ENCODE data around the gene ADARB2.

GRCh38 chr10:1544929-1545328 lies 192.4 kb downstream of the ADARB2 start:
- no peak for TF ChIP-seq CTCF (IDR thresholded peaks at IDR 0.05)
- TF ChIP-seq POLR2A (IDR thresholded peaks at IDR 0.05): no peak
